ENCODE data around the gene SLC9A4.

SLC9A4 gene

GRCh38 chr2:102473020-102473419 lies at the start of gene SLC9A4:
Gene SLC9A4 (plus strand): TSS chr2:102473226. CDS start chr2:102473760, 534 bp downstream.
- DNase-seq, result peak; percentile 21

GRCh38 chr2:102423368-102423767 lies 49.7 kb upstream of the SLC9A4 start:
- no peak for DNase-seq

GRCh38 chr2:102424754-102425153 lies 48.3 kb upstream of the SLC9A4 start:
- DNase-seq, result no peak

GRCh38 chr2:102425441-102426132 lies 47.4 kb upstream of the SLC9A4 start:
- DNase-seq, result no peak

- DNase-seq, result no peak
Measured at GRCh38 chr2:102427249-102427648, 45.8 kb upstream of the SLC9A4 start.

- no peak for DNase-seq
Measured at GRCh38 chr2:102428573-102428972, 44.5 kb upstream of the SLC9A4 start.

- DNase-seq, result no peak
Measured at GRCh38 chr2:102432386-102432785, 40.6 kb upstream of the SLC9A4 start.

GRCh38 chr2:102433973-102434654 lies 38.9 kb upstream of the SLC9A4 start:
- DNase-seq, result no peak

- no peak for DNase-seq
Measured at GRCh38 chr2:102434655-102435381, 38.2 kb upstream of the SLC9A4 start.

GRCh38 chr2:102435741-102436140 lies 37.3 kb upstream of the SLC9A4 start:
- DNase-seq, result no peak

- DNase-seq, result no peak
Measured at GRCh38 chr2:102436323-102436722, 36.7 kb upstream of the SLC9A4 start.

GRCh38 chr2:102437122-102437521 lies 35.9 kb upstream of the SLC9A4 start:
- no peak for DNase-seq

- no peak for DNase-seq
Measured at GRCh38 chr2:102438111-102438510, 34.9 kb upstream of the SLC9A4 start.

- no peak for DNase-seq
Measured at GRCh38 chr2:102438578-102438977, 34.4 kb upstream of the SLC9A4 start.

- DNase-seq, result no peak
Measured at GRCh38 chr2:102439065-102439695, 33.8 kb upstream of the SLC9A4 start.

- peak; percentile 11 for DNase-seq
Measured at GRCh38 chr2:102442967-102443828, 29.8 kb upstream of the SLC9A4 start.

GRCh38 chr2:102444233-102444632 lies 28.8 kb upstream of the SLC9A4 start:
- DNase-seq, result no peak

GRCh38 chr2:102446936-102447335 lies 26.1 kb upstream of the SLC9A4 start:
- DNase-seq, result no peak

- DNase-seq, result peak; percentile 39
Measured at GRCh38 chr2:102449370-102449974, 23.6 kb upstream of the SLC9A4 start.

- no peak for DNase-seq
Measured at GRCh38 chr2:102451968-102452367, 21.1 kb upstream of the SLC9A4 start.

GRCh38 chr2:102453501-102453900 lies 19.5 kb upstream of the SLC9A4 start:
- no peak for DNase-seq
